Measurements from ENCODE around the gene CEP104. TPM values are rescaled to one million over a fixed set of nuclear protein-coding genes. Genes with fewer than 3 reads are reported as not detected.

Gene CEP104
- total RNA-seq, 1 experiment from 2014 or later = 47.7 TPM

DNA sequence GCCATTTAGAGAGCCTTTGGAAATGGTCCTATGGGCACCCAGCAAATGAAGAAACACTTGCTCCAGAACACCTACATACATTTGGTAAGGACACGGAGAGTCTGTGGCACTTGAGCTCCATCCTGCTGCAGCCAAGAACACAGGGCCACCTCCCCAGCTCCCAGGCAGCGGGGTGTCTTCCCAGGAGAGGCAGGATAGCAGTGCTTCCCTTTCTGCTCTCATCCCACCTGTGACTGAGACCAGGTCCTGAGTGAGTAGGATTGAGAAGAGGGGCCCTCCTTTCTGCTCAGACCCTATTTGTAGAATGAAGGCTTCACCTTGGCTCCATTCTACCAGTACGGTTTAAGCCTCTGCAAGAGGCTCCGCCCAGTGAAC, 38.9 kb upstream of the CEP104 start:
- peaks cover 14% of the 10 kb centered on the region; the same call in 1 of the 2 replicates for H3K4me1 ChIP-seq (replicated peaks; ENCODE audit: insufficient read depth)
- CTCF ChIA-PET = no interaction called here
- H3K9me2 ChIP-seq (ENCODE audit: insufficient read depth) = no peaks in the 10 kb centered on the region
- H3F3A ChIP-seq (ENCODE audit: insufficient read depth, low read depth) = peaks cover 19% of the 10 kb centered on the region; the same call in 1 of the 2 replicates
- peaks cover 62% of the 10 kb centered on the region for H3K79me2 ChIP-seq (ENCODE audit: low read depth)
- DNase-seq = no peak
- no peak overlapping the region for H3K27ac ChIP-seq
- no peaks in the 10 kb centered on the region for H3K9me3 ChIP-seq (ENCODE audit: insufficient read depth, low read depth)
- no TSS peak for BruUV-seq (replicated peaks)
- H3K4me2 ChIP-seq = no peak overlapping the region
- intact Hi-C loops (cut with micrococcal nuclease; ENCODE audit: unreplicated experiment) = no loop called here
- POLR2A ChIA-PET (ENCODE audit: unreplicated experiment) = no interaction called here
- H3K4me3 ChIP-seq = no peak overlapping the region
- H4K20me1 ChIP-seq (ENCODE audit: insufficient read depth) = peaks cover 46% of the 10 kb centered on the region
- no peak for TF ChIP-seq EZH2 (IDR thresholded peaks at IDR 0.05; ENCODE audit: low read depth)
- TF ChIP-seq, protein P1, sequence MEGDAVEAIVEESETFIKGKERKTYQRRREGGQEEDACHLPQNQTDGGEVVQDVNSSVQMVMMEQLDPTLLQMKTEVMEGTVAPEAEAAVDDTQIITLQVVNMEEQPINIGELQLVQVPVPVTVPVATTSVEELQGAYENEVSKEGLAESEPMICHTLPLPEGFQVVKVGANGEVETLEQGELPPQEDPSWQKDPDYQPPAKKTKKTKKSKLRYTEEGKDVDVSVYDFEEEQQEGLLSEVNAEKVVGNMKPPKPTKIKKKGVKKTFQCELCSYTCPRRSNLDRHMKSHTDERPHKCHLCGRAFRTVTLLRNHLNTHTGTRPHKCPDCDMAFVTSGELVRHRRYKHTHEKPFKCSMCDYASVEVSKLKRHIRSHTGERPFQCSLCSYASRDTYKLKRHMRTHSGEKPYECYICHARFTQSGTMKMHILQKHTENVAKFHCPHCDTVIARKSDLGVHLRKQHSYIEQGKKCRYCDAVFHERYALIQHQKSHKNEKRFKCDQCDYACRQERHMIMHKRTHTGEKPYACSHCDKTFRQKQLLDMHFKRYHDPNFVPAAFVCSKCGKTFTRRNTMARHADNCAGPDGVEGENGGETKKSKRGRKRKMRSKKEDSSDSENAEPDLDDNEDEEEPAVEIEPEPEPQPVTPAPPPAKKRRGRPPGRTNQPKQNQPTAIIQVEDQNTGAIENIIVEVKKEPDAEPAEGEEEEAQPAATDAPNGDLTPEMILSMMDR (conservative IDR thresholded peaks at IDR 0.05) = no peak
- no peaks in the 10 kb centered on the region for H3K27me3 ChIP-seq (ENCODE audit: insufficient read depth, low read depth)
- H2AFZ ChIP-seq = no peak overlapping the region
- peaks cover 11% of the 10 kb centered on the region for H3K36me3 ChIP-seq (ENCODE audit: low read depth)

DNA sequence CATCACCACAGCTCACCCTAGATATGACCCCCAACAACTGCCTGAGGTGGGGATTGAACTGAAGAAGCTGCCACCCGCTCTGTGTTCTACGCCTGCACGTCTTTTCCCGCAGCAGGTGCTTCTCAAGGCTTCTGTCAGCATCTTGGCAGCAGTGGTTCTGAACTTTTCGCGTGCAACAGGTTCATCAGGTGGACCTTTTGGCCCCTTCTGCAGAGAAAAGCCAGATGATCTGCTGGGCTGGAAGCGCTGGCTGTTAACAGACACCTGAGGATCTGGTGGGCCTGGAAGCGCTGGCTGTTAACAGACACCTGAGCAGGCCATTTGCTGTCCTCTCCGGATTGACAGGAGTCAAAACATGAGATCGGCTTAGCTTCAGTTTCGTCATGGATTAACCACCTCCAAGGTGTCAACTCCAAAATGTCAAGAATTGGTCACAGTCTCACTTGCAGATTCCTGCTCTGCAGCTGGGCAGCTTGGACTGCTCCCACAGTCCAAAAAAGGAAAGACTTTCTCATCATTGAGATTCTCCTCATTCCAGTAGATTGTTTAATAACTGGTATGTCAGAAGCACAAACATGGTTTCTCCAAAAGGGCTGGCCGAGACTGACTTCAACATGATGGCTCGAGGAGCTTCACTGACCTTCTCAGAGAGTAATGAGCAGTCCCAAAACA, 38.4 kb upstream of the CEP104 start:
- intact Hi-C loops (cut with micrococcal nuclease; ENCODE audit: unreplicated experiment) = no loop called here
- no TSS peak for BruUV-seq (replicated peaks)
- POLR2A ChIA-PET (ENCODE audit: unreplicated experiment) = no interaction called here
- CTCF ChIA-PET = no interaction called here
- Histone ChIP-seq H3K9me2 (ENCODE audit: insufficient read depth) (no peaks in the 10 kb centered on the region), H3K4me3 (no peak overlapping the region), H3F3A (ENCODE audit: insufficient read depth, low read depth) (peaks cover 14% of the 10 kb centered on the region; the same call in 1 of the 2 replicates), H3K79me2 (ENCODE audit: low read depth) (peaks cover 62% of the 10 kb centered on the region), H3K4me2 (no peak overlapping the region), H3K4me1 (replicated peaks; ENCODE audit: insufficient read depth) (peaks cover 14% of the 10 kb centered on the region; the same call in 1 of the 2 replicates), H4K20me1 (ENCODE audit: insufficient read depth) (peaks cover 46% of the 10 kb centered on the region), H3K27ac (no peak overlapping the region), H2AFZ (no peak overlapping the region), H3K36me3 (ENCODE audit: low read depth) (peaks cover 11% of the 10 kb centered on the region), H3K27me3 (ENCODE audit: insufficient read depth, low read depth) (no peaks in the 10 kb centered on the region), H3K9me3 (ENCODE audit: insufficient read depth, low read depth) (no peaks in the 10 kb centered on the region)
- TF ChIP-seq EZH2 (IDR thresholded peaks at IDR 0.05; ENCODE audit: low read depth) = no peak
- TF ChIP-seq, protein P1 (conservative IDR thresholded peaks at IDR 0.05) = no peak
- DNase-seq = no peak

DNA sequence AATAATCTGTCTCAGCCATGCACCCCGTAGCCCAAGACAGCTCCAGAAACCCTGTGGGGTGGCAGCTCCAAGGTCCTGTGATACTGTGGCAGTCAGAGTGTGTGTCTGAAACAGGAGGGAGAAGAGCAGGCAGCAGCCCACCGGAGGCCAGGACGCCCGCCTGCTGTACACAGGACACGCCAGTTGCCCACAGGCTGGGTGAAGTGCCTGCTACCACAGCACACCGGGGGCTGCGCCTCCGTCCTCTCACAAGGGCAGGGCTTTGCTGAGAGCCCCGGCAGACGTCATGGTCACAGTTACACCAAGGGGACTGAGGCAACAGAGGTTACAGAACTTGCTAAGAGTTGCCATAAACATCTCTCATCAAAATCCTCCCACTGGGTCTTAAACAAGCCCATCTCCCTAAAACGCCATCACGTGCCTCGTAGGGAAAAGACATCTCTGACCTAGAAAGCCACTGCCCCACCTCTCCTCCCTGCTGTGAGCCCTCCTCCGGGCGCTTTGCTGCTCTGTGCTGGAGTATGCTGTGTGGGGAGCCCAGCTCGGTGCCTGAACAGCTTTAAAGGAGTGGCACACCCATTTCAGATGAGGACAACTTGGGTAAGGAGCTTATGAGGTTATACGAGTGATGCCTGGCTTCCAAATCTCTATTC, 37.7 kb upstream of the CEP104 start:
- Histone ChIP-seq H3K27me3 (ENCODE audit: insufficient read depth, low read depth) (no peaks in the 10 kb centered on the region), H3K4me2 (no peak overlapping the region), H3K4me1 (replicated peaks; ENCODE audit: insufficient read depth) (peaks cover 14% of the 10 kb centered on the region; the same call in 1 of the 2 replicates), H3K9me3 (ENCODE audit: insufficient read depth, low read depth) (no peaks in the 10 kb centered on the region), H4K20me1 (ENCODE audit: insufficient read depth) (peaks cover 46% of the 10 kb centered on the region), H3K79me2 (ENCODE audit: low read depth) (peaks cover 59% of the 10 kb centered on the region), H2AFZ (no peak overlapping the region), H3K4me3 (no peak overlapping the region), H3F3A (ENCODE audit: insufficient read depth, low read depth) (peaks cover 12% of the 10 kb centered on the region; the same call in 1 of the 2 replicates), H3K27ac (no peak overlapping the region), H3K36me3 (ENCODE audit: low read depth) (peaks cover 11% of the 10 kb centered on the region), H3K9me2 (ENCODE audit: insufficient read depth) (no peaks in the 10 kb centered on the region)
- no peak for DNase-seq
- TF ChIP-seq, protein P1 (conservative IDR thresholded peaks at IDR 0.05) = no peak
- TF ChIP-seq EZH2 (IDR thresholded peaks at IDR 0.05; ENCODE audit: low read depth) = no peak
- CTCF ChIA-PET = no interaction called here
- no TSS peak for BruUV-seq (replicated peaks)
- POLR2A ChIA-PET (ENCODE audit: unreplicated experiment) = no interaction called here
- intact Hi-C loops (cut with micrococcal nuclease; ENCODE audit: unreplicated experiment) = no loop called here

All from PC-9 (cell line).